ENCODE data around the gene CCT8.

The CCT8 gene

GRCh38 chr21:29073222-29074006 is at the start of gene CCT8:
TSS of gene CCT8 (minus strand) at chr21:29073648. CDS start at chr21:29073590, 58 bp downstream.
- DNase-seq (ENCODE audit: low read depth, low spot score) = peak; percentile 96

- no peak for DNase-seq (ENCODE audit: low read depth, low spot score)
These were observed 48.3 kb upstream of the CCT8 start for GRCh38 chr21:29121759-29122158.

- DNase-seq (ENCODE audit: low read depth, low spot score) = no peak
These were observed 44.0 kb upstream of the CCT8 start for GRCh38 chr21:29117372-29117955.

- DNase-seq (ENCODE audit: low read depth, low spot score) = no peak
These were observed 42.5 kb upstream of the CCT8 start for GRCh38 chr21:29115899-29116298.

GRCh38 chr21:29114765-29115500 is 41.5 kb upstream of the CCT8 start:
- peak; percentile 59 for DNase-seq (ENCODE audit: low read depth, low spot score)

GRCh38 chr21:29105218-29105617 is 31.8 kb upstream of the CCT8 start:
- no peak for DNase-seq (ENCODE audit: low read depth, low spot score)

GRCh38 chr21:29104239-29104708 is 30.8 kb upstream of the CCT8 start:
- DNase-seq (ENCODE audit: low read depth, low spot score) = no peak

- DNase-seq (ENCODE audit: low read depth, low spot score) = no peak
These were observed 29.4 kb upstream of the CCT8 start for GRCh38 chr21:29102791-29103257.

GRCh38 chr21:29098156-29098555 is 24.7 kb upstream of the CCT8 start:
- no peak for DNase-seq (ENCODE audit: low read depth, low spot score)

GRCh38 chr21:29096218-29097015 is 23.0 kb upstream of the CCT8 start:
- DNase-seq (ENCODE audit: low read depth, low spot score) = no peak

- no peak for DNase-seq (ENCODE audit: low read depth, low spot score)
These were observed 18.9 kb upstream of the CCT8 start for GRCh38 chr21:29092102-29092959.

- no peak for DNase-seq (ENCODE audit: low read depth, low spot score)
These were observed 17.6 kb upstream of the CCT8 start for GRCh38 chr21:29091033-29091432.

- DNase-seq (ENCODE audit: low read depth, low spot score) = no peak
These were observed 11.8 kb upstream of the CCT8 start for GRCh38 chr21:29085106-29085752.

- no peak for DNase-seq (ENCODE audit: low read depth, low spot score)
These were observed 10.9 kb upstream of the CCT8 start for GRCh38 chr21:29084372-29084771.

- no peak for DNase-seq (ENCODE audit: low read depth, low spot score)
These were observed 9.9 kb upstream of the CCT8 start for GRCh38 chr21:29083306-29083705.

GRCh38 chr21:29082046-29082815 is 8.8 kb upstream of the CCT8 start:
- DNase-seq (ENCODE audit: low read depth, low spot score) = no peak

GRCh38 chr21:29080454-29080941 is 7.0 kb upstream of the CCT8 start:
- no peak for DNase-seq (ENCODE audit: low read depth, low spot score)

- DNase-seq (ENCODE audit: low read depth, low spot score) = no peak
These were observed 5.7 kb upstream of the CCT8 start for GRCh38 chr21:29078869-29079767.

Measured in iPS DF 19.7 (cell line).